ENCODE results near the gene STAG3.
"Not testable (repeated sequence)": the region's sequence is repeated elsewhere in the genome, so short reads cannot be mapped to it uniquely, and the experiment has no call there.

Gene STAG3

DNA sequence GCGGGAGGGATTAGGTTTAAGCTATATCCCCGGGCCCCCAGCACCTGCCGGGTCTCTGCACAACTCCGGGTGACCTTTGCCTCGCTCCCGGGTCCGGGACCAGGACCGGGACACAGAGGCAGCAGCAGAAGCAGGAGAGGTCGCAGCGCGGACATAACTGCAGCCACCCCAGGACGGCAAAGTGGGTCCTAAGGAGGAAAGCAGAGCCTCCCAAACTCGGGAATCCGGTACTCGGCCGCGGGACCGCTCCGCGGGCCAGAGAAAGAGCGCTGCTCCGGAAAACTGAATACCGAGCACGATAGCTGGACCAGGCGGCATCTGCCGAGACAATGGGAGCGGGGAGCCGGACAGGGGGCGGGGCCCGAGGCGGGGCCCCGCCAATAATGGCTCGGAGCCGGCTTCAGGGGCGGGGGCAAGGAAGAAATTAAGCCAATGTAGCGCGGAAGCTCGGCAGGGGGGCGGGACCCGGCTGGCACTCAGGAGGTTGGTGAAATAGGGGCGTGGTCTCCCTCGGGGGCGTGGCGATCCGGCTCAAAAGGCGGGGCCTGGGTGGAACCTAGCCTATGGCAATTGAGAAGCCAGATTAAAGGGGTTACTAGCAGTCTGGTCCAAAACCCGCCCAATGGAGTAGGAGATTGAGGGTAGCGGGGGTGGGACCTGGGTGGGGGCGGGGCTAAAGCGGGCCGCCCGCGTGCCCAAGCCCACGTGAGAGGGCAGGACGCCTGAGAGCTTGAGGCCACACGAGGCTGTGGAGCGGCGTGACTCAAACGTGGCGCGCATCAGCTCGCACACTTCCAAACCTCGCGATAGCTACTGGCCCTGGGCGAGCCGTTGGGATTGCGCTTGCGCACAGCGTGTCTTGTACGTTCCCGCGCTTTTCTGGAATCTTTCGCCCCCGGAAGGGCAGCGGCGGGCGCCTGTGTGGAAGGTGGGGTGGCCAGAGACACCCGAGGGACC is at the start of gene STAG3, which contains the start of gene GPC2:
STAG3 (plus strand) TSS at position 874 of the 957 bp plus-strand sequence. CDS start 2,639 bp downstream, outside the sequence.
GPC2 (minus strand) TSS at position 337 of the 957 bp plus-strand sequence; CDS start at position 155, 182 bp downstream.
- peaks cover 13% of the 10 kb centered on the region for H3K4me1 ChIP-seq (ENCODE audit: insufficient read depth, low read length)
- peak within 1 kb of the TSS; percentile 54 for H2AFZ ChIP-seq (ENCODE audit: low read depth, low read length)
- H3K36me3 ChIP-seq (ENCODE audit: insufficient read depth, low read length), result peaks cover 27% of the 10 kb centered on the region
- H3K9me3 ChIP-seq (ENCODE audit: low read length), result peaks cover 3% of the 10 kb centered on the region
- H3K27me3 ChIP-seq (ENCODE audit: insufficient read depth, low read length), result no peaks in the 10 kb centered on the region
- peak within 1 kb of the TSS; percentile 99 for H3K4me3 ChIP-seq (ENCODE audit: low read length)

- H3K4me3 ChIP-seq (ENCODE audit: low read length), result peak overlapping the region; percentile 80
- peaks cover 5% of the 10 kb centered on the region for H3K36me3 ChIP-seq (ENCODE audit: insufficient read depth, low read length)
- H3K4me1 ChIP-seq (ENCODE audit: insufficient read depth, low read length), result peaks cover 16% of the 10 kb centered on the region
- no peaks in the 10 kb centered on the region for H3K9me3 ChIP-seq (ENCODE audit: low read length)
- no peak overlapping the region for H2AFZ ChIP-seq (ENCODE audit: low read depth, low read length)
- no peaks in the 10 kb centered on the region for H3K27me3 ChIP-seq (ENCODE audit: insufficient read depth, low read length)
Measured at GRCh38 chr7:100128637-100128963, 49.1 kb upstream of the STAG3 start.

- H2AFZ ChIP-seq (ENCODE audit: low read depth, low read length), result not testable (repeated sequence)
Measured at GRCh38 chr7:100130220-100130607, 47.5 kb upstream of the STAG3 start.

GRCh38 chr7:100130608-100131453 is 46.9 kb upstream of the STAG3 start:
- Histone ChIP-seq H3K4me3 (ENCODE audit: low read length) (no peak overlapping the region), H3K9me3 (ENCODE audit: low read length) (no peaks in the 10 kb centered on the region), H2AFZ (ENCODE audit: low read depth, low read length) (no peak overlapping the region), H3K27me3 (ENCODE audit: insufficient read depth, low read length) (no peaks in the 10 kb centered on the region), H3K36me3 (ENCODE audit: insufficient read depth, low read length) (no peaks in the 10 kb centered on the region), H3K4me1 (ENCODE audit: insufficient read depth, low read length) (peaks cover 16% of the 10 kb centered on the region)

More at GRCh38 chr7:100130220-100130607, 47.5 kb upstream of the STAG3 start:
- not testable (repeated sequence) for H3K4me3 ChIP-seq (ENCODE audit: low read length); H3K27me3 ChIP-seq (ENCODE audit: insufficient read depth, low read length); H3K9me3 ChIP-seq (ENCODE audit: low read length); H3K36me3 ChIP-seq (ENCODE audit: insufficient read depth, low read length)
- H3K4me1 ChIP-seq (ENCODE audit: insufficient read depth, low read length), result peaks cover 16% of the 10 kb centered on the region

GRCh38 chr7:100132126-100132525 is 45.6 kb upstream of the STAG3 start:
- peaks cover 16% of the 10 kb centered on the region for H3K4me1 ChIP-seq (ENCODE audit: insufficient read depth, low read length)
- no peaks in the 10 kb centered on the region for H3K36me3 ChIP-seq (ENCODE audit: insufficient read depth, low read length)
- H3K4me3 ChIP-seq (ENCODE audit: low read length), result no peak overlapping the region
- H3K9me3 ChIP-seq (ENCODE audit: low read length), result no peaks in the 10 kb centered on the region
- no peaks in the 10 kb centered on the region for H3K27me3 ChIP-seq (ENCODE audit: insufficient read depth, low read length)
- H2AFZ ChIP-seq (ENCODE audit: low read depth, low read length), result no peak overlapping the region

DNA sequence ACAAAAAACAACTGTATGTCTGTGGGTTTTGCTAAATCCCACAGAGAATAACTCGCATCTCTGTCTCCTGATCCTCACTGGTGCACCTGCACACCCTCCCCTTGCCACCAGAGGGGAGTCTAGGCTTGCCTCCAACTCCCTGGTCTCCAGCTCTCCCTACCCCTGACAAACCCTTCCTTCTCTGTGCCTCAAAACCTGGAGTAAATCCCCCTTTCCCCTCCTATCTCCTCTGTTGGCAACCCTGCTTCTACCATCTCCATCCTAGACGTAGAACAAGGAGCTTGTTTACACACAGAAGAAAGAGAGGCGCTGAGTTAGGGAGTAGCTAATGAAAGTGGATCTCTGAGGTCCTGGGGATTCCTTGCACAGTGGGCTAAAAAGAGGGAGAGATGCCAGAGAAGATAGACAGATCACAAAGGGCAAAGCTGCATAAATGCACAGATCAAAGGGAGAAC is 45.0 kb upstream of the STAG3 start:
- no peaks in the 10 kb centered on the region for H3K27me3 ChIP-seq (ENCODE audit: insufficient read depth, low read length)
- no peaks in the 10 kb centered on the region for H3K9me3 ChIP-seq (ENCODE audit: low read length)
- H3K4me3 ChIP-seq (ENCODE audit: low read length), result no peak overlapping the region
- H3K4me1 ChIP-seq (ENCODE audit: insufficient read depth, low read length), result peaks cover 14% of the 10 kb centered on the region
- no peaks in the 10 kb centered on the region for H3K36me3 ChIP-seq (ENCODE audit: insufficient read depth, low read length)
- no peak overlapping the region for H2AFZ ChIP-seq (ENCODE audit: low read depth, low read length)

DNA sequence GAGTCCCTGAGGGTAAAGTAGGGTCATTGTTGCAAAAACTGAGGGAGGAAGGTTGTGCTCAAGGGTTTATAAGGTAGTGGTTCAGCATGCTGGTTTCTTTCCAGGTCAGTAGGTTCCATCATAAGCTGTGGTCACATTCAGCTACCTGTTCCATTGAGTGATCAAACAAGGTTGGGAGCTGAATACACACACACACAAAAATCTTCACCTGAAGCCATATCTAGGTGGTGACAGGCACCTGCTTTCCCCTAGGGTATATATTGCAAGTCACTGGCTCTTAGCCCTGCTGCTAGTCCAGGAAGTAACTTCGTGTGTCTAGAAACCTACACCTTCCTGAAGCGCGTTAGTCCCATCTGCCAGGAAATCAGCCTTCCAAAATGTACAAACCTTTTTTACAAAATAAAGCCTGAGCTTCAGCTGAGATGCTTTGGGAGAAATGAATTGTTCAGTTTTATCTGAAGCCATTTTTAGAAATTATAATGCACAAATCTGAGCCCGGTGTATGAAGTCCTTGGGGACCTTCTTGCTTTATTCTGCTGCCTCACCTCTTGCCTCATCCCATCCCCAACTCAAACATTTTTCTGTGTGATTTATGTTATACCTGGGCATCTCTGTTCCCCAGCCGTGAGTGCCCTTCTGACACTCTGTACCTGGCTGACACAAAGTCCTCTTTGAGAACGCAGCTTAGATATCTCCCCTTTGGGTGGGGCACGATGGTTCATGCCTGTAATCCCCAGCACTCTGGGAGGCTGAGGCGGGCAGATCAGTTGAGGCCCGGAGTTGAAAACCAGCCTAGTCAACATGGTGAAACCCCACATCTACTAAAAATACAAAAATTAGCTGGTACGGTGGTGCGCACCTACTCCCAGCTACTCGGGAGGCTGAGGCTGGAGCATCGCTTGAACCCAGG is 39.6 kb upstream of the STAG3 start:
- Histone ChIP-seq H2AFZ (ENCODE audit: low read depth, low read length) (no peak overlapping the region), H3K27me3 (ENCODE audit: insufficient read depth, low read length) (no peaks in the 10 kb centered on the region), H3K36me3 (ENCODE audit: insufficient read depth, low read length) (no peaks in the 10 kb centered on the region), H3K4me1 (ENCODE audit: insufficient read depth, low read length) (peaks cover under 1% of the 10 kb centered on the region), H3K4me3 (ENCODE audit: low read length) (no peak overlapping the region), H3K9me3 (ENCODE audit: low read length) (no peaks in the 10 kb centered on the region)

GRCh38 chr7:100141555-100141949 is 36.2 kb upstream of the STAG3 start:
- Histone ChIP-seq H3K4me1 (ENCODE audit: insufficient read depth, low read length) (no peaks in the 10 kb centered on the region), H3K4me3 (ENCODE audit: low read length) (no peak overlapping the region), H3K27me3 (ENCODE audit: insufficient read depth, low read length) (no peaks in the 10 kb centered on the region), H3K9me3 (ENCODE audit: low read length) (no peaks in the 10 kb centered on the region), H2AFZ (ENCODE audit: low read depth, low read length) (peak overlapping the region; percentile 10), H3K36me3 (ENCODE audit: insufficient read depth, low read length) (no peaks in the 10 kb centered on the region)

DNA sequence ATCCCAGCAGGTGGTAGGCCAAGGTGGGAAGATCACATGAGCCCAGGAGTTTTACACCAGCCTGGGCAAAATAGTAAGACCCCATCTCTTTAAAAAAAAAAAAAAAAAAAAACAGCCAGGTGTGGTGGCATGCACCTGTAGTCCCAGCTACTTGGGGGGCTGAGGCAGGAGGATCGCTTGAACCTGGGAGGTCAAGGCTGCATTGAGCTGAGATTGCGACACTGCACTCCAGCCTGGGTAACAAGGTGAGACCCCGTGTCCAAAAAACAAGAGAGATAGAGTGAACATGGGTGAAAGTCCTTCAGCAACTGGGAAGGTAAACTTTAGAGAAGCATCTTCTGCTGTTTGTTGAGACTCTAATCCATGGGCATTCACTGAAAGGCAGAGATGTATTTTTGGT is 35.3 kb upstream of the STAG3 start:
- H2AFZ ChIP-seq (ENCODE audit: low read depth, low read length), result no peak overlapping the region
- H3K9me3 ChIP-seq (ENCODE audit: low read length), result no peaks in the 10 kb centered on the region
- no peaks in the 10 kb centered on the region for H3K4me1 ChIP-seq (ENCODE audit: insufficient read depth, low read length)
- no peak overlapping the region for H3K4me3 ChIP-seq (ENCODE audit: low read length)
- no peaks in the 10 kb centered on the region for H3K36me3 ChIP-seq (ENCODE audit: insufficient read depth, low read length)
- H3K27me3 ChIP-seq (ENCODE audit: insufficient read depth, low read length), result no peaks in the 10 kb centered on the region

- H2AFZ ChIP-seq (ENCODE audit: low read depth, low read length); H3K27me3 ChIP-seq (ENCODE audit: insufficient read depth, low read length); H3K9me3 ChIP-seq (ENCODE audit: low read length); H3K36me3 ChIP-seq (ENCODE audit: insufficient read depth, low read length); H3K4me3 ChIP-seq (ENCODE audit: low read length): not testable (repeated sequence)
- peaks cover 11% of the 10 kb centered on the region for H3K4me1 ChIP-seq (ENCODE audit: insufficient read depth, low read length)
Measured at GRCh38 chr7:100146350-100146749, 31.4 kb upstream of the STAG3 start.

- peaks cover 11% of the 10 kb centered on the region for H3K4me1 ChIP-seq (ENCODE audit: insufficient read depth, low read length)
- H3K36me3 ChIP-seq (ENCODE audit: insufficient read depth, low read length), result peaks cover 6% of the 10 kb centered on the region
- H3K9me3 ChIP-seq (ENCODE audit: low read length), result no peaks in the 10 kb centered on the region
- H2AFZ ChIP-seq (ENCODE audit: low read depth, low read length), result no peak overlapping the region
- no peaks in the 10 kb centered on the region for H3K27me3 ChIP-seq (ENCODE audit: insufficient read depth, low read length)
- H3K4me3 ChIP-seq (ENCODE audit: low read length), result no peak overlapping the region
Measured at GRCh38 chr7:100147278-100147677, 30.4 kb upstream of the STAG3 start.

DNA sequence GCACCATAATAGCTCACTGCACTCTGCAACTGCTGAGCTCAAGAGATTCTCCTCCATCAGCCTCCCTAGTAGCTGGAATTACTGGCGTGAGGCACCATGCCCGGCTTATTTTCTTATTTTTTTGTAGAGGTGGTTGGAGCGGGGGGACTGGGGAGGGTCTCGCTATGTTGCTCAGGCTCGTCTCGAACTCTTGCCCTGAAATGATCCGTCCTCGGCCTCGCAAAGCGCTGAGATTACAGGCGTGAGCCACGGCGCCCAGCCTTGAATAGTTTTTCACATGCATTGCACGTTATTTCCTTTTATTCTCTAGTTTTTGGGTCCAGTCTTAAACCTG is 29.5 kb upstream of the STAG3 start:
- Histone ChIP-seq H3K4me1 (ENCODE audit: insufficient read depth, low read length) (peaks cover 11% of the 10 kb centered on the region), H3K9me3 (ENCODE audit: low read length) (no peaks in the 10 kb centered on the region), H3K4me3 (ENCODE audit: low read length) (peak overlapping the region; percentile 89), H3K36me3 (ENCODE audit: insufficient read depth, low read length) (peaks cover 13% of the 10 kb centered on the region), H2AFZ (ENCODE audit: low read depth, low read length) (peak overlapping the region; percentile 66), H3K27me3 (ENCODE audit: insufficient read depth, low read length) (no peaks in the 10 kb centered on the region)
